SK-N-SH (cell line): ENCODE data around the gene GPRC5A.

Experiments
- ELF1 ChIP-seq: IDR thresholded peaks from 2 replicates; pipeline ENCODE4 v1.4.0; 2012
- EP300 ChIP-seq, 2 experiments: IDR thresholded peaks; 2 replicates each; pipeline versions ENCODE4 v1.4.0 to v1.6.1; 2012; ENCODE audit warnings: borderline replicate concordance in 1 of 2, low read depth in 1 of 2, low read length in 1 of 2
- EZH2phosphoT487 ChIP-seq: fragments of 200-600 bp; sonication (generic); IDR thresholded peaks from 2 replicates; pipeline ENCODE4 v1.6.1; 2017; ENCODE audit warnings: low read depth, mixed run types, mild to moderate bottlenecking, antibody characterized with exemption, moderate library complexity, borderline replicate concordance
- JUND ChIP-seq: IDR thresholded peaks from 2 replicates; pipeline ENCODE4 v1.4.0; 2012
- NFIC ChIP-seq: IDR thresholded peaks from 2 replicates; pipeline ENCODE4 v1.4.0; 2012; ENCODE audit warnings: borderline replicate concordance
- POLR2AphosphoS5 ChIP-seq: IDR thresholded peaks from 2 replicates; pipeline ENCODE4 v1.6.1; 2012; ENCODE audit warnings: low read depth, low read length
- SIN3A ChIP-seq: IDR thresholded peaks from 2 replicates; pipeline ENCODE4 v1.6.1; 2012; ENCODE audit warnings: low read depth, mild to moderate bottlenecking, low read length, moderate library complexity, borderline replicate concordance
- TAF1 ChIP-seq: IDR thresholded peaks from 2 replicates; pipeline ENCODE4 v1.6.1; 2012; ENCODE audit warnings: low read depth, mild to moderate bottlenecking, low read length, moderate library complexity, borderline replicate concordance
- TEAD4 ChIP-seq: IDR thresholded peaks from 2 replicates; pipeline ENCODE4 v1.4.0; 2012; ENCODE audit warnings: mild to moderate bottlenecking, borderline replicate concordance; ENCODE audit not compliant: insufficient read depth
- YY1 ChIP-seq: IDR thresholded peaks from 2 replicates; pipeline ENCODE4 v1.4.0; 2012; ENCODE audit warnings: low read depth, mild to moderate bottlenecking
- TF ChIP-seq, protein P1 (sequence below): fragments of 200-600 bp; sonication (generic); IDR thresholded peaks from 2 replicates; pipeline ENCODE4 v1.6.1; 2017; ENCODE audit warnings: antibody characterized with exemption, mild to moderate bottlenecking, moderate library complexity
- TF ChIP-seq, protein P2 (sequence below): fragments of 150-350 bp; IDR thresholded peaks from 2 replicates; pipeline ENCODE4 v1.6.1; 2017; ENCODE audit warnings: antibody characterized with exemption, low read length, low read depth, borderline replicate concordance
- TF ChIP-seq, protein P3 (sequence below): IDR thresholded peaks from 2 replicates; pipeline ENCODE4 v1.4.0; 2012; ENCODE audit warnings: low read depth, borderline replicate concordance
- TF ChIP-seq, protein P4 (sequence below): IDR thresholded peaks from 2 replicates; pipeline ENCODE4 v1.6.1; 2012; ENCODE audit warnings: mild to moderate bottlenecking, low read depth, low read length, moderate library complexity

DNA sequence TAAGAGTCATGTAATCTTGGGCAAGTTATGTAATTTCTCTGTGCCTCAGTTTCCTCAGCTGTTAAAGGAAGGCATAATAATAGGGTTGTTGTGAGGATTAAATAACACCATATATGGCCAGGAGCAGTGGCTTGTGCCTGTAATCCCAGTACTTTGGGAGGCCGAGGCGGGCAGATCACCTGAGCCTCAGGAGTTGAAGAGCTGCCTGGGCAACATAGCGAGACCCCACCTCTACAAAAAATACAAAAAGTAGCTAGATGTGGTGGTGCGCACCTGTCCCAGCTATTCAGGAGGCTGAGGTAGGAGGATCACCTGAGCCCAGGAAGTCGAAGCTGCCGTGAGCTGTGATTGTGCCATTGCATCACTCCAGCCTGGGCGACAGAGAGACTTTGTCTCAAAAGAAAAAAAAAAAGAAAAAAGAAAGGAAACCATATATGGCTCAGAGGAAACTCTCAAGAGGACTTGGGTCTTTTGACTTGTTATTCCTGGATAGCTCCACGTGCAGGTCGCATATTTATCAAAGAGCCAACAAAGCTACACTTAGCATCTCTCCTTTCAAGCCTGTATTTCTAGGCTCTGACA is 6.9 kb downstream of the GPRC5A start:
- no peak for TF ChIP-seq JUND
- TF ChIP-seq, protein P1, sequence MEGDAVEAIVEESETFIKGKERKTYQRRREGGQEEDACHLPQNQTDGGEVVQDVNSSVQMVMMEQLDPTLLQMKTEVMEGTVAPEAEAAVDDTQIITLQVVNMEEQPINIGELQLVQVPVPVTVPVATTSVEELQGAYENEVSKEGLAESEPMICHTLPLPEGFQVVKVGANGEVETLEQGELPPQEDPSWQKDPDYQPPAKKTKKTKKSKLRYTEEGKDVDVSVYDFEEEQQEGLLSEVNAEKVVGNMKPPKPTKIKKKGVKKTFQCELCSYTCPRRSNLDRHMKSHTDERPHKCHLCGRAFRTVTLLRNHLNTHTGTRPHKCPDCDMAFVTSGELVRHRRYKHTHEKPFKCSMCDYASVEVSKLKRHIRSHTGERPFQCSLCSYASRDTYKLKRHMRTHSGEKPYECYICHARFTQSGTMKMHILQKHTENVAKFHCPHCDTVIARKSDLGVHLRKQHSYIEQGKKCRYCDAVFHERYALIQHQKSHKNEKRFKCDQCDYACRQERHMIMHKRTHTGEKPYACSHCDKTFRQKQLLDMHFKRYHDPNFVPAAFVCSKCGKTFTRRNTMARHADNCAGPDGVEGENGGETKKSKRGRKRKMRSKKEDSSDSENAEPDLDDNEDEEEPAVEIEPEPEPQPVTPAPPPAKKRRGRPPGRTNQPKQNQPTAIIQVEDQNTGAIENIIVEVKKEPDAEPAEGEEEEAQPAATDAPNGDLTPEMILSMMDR, result no peak
- TF ChIP-seq, protein P2, sequence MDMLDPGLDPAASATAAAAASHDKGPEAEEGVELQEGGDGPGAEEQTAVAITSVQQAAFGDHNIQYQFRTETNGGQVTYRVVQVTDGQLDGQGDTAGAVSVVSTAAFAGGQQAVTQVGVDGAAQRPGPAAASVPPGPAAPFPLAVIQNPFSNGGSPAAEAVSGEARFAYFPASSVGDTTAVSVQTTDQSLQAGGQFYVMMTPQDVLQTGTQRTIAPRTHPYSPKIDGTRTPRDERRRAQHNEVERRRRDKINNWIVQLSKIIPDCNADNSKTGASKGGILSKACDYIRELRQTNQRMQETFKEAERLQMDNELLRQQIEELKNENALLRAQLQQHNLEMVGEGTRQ, result no peak
- TF ChIP-seq POLR2AphosphoS5, result no peak
- TF ChIP-seq EP300 (IDR thresholded peaks at IDR 0.05; ENCODE audit: borderline replicate concordance in 1 of 2, low read depth in 1 of 2, low read length in 1 of 2), result no peak
- no peak for TF ChIP-seq TAF1
- TF ChIP-seq, protein P3, sequence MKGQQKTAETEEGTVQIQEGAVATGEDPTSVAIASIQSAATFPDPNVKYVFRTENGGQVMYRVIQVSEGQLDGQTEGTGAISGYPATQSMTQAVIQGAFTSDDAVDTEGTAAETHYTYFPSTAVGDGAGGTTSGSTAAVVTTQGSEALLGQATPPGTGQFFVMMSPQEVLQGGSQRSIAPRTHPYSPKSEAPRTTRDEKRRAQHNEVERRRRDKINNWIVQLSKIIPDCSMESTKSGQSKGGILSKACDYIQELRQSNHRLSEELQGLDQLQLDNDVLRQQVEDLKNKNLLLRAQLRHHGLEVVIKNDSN, result no peak
- TF ChIP-seq, protein P4, sequence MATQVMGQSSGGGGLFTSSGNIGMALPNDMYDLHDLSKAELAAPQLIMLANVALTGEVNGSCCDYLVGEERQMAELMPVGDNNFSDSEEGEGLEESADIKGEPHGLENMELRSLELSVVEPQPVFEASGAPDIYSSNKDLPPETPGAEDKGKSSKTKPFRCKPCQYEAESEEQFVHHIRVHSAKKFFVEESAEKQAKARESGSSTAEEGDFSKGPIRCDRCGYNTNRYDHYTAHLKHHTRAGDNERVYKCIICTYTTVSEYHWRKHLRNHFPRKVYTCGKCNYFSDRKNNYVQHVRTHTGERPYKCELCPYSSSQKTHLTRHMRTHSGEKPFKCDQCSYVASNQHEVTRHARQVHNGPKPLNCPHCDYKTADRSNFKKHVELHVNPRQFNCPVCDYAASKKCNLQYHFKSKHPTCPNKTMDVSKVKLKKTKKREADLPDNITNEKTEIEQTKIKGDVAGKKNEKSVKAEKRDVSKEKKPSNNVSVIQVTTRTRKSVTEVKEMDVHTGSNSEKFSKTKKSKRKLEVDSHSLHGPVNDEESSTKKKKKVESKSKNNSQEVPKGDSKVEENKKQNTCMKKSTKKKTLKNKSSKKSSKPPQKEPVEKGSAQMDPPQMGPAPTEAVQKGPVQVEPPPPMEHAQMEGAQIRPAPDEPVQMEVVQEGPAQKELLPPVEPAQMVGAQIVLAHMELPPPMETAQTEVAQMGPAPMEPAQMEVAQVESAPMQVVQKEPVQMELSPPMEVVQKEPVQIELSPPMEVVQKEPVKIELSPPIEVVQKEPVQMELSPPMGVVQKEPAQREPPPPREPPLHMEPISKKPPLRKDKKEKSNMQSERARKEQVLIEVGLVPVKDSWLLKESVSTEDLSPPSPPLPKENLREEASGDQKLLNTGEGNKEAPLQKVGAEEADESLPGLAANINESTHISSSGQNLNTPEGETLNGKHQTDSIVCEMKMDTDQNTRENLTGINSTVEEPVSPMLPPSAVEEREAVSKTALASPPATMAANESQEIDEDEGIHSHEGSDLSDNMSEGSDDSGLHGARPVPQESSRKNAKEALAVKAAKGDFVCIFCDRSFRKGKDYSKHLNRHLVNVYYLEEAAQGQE, result no peak
- TF ChIP-seq TEAD4, result no peak
- TF ChIP-seq ELF1, result no peak
- no peak for TF ChIP-seq YY1
- no peak for TF ChIP-seq NFIC
- TF ChIP-seq SIN3A, result no peak
- no peak for TF ChIP-seq EZH2phosphoT487
